ENCODE results near the gene SERPINA6. TPM values are rescaled to one million over a fixed set of nuclear protein-coding genes. Genes with fewer than 3 reads are reported as not detected.

SERPINA6 gene
- total and polyA plus RNA-seq, 2 donors (not counting 1 experiment from before 2014, with no cell fraction given): not detected

DNA sequence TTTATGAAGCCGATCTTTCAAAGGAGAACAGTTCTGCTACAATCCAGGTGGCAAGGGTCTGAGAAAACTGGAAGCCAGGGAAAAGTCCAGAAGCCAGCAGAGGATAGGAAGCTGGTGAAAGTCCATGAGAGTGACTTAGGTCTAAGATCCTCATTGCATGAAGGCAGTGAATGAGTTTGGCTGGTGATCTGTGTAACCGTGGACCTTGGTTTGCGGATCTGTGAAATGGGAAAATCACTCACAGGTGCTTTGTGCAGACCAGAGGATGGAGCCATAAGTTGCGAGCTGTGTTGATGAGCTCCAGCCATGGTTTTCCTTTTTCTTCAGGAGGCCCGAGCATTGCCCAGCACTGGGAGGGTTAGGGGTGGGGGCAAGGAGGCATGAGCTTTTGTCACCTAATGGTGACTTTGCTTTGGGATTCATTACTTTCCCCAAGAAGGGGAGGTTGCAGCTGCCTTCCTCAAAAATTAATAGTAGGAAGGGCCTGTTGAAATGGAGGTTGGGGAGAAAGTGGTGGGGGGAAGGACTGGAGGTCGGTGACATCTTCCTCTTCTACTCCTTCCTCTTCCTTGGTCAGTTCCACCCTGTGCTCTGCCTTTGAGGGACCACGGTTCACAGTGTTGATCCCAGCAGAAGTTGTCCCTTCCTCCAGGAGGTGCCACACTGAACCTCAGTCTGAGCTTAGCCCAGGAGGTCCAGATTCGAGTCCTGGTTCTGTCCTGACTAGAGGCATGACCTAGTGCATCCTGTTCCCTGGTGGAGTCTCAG is 20.3 kb upstream of the SERPINA6 start:
- 89% methylated on average over 6 of the region's 8 CpGs for WGBS (ENCODE audit: insufficient coverage)
- H2AFZ ChIP-seq (ENCODE audit: insufficient read depth, low read depth, low read length, poor library complexity, severe bottlenecking): no peak overlapping the region
- Mint-ChIP-seq H3K9me3 (ENCODE audit: insufficient read depth) (no peaks in the 10 kb centered on the region), H3K4me3 (no peak overlapping the region), H3K27ac (no peak overlapping the region), H3K27me3 (peaks cover 12% of the 10 kb centered on the region), H3K4me1 (peaks cover 24% of the 10 kb centered on the region)
- DNase-seq (no peak), ATAC-seq (ENCODE audit: low read depth) (no peak)
- no peak overlapping the region for H3K9ac ChIP-seq (ENCODE audit: low read length)
- peaks cover 0 to 12% (median 0%) of the 10 kb centered on the region in 3 donors for H3K9me3 ChIP-seq (ENCODE audit: control extremely low read depth in 1 of 3, control insufficient read depth in 2 of 3, insufficient read depth in 1 of 3, low read length in 2 of 3)
- CTCF ChIA-PET: no interaction called here
- no peaks in the 10 kb centered on the region for H3K79me2 ChIP-seq (ENCODE audit: control insufficient read depth, insufficient read depth, low read length)
- TF ChIP-seq, protein P1, sequence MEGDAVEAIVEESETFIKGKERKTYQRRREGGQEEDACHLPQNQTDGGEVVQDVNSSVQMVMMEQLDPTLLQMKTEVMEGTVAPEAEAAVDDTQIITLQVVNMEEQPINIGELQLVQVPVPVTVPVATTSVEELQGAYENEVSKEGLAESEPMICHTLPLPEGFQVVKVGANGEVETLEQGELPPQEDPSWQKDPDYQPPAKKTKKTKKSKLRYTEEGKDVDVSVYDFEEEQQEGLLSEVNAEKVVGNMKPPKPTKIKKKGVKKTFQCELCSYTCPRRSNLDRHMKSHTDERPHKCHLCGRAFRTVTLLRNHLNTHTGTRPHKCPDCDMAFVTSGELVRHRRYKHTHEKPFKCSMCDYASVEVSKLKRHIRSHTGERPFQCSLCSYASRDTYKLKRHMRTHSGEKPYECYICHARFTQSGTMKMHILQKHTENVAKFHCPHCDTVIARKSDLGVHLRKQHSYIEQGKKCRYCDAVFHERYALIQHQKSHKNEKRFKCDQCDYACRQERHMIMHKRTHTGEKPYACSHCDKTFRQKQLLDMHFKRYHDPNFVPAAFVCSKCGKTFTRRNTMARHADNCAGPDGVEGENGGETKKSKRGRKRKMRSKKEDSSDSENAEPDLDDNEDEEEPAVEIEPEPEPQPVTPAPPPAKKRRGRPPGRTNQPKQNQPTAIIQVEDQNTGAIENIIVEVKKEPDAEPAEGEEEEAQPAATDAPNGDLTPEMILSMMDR (IDR thresholded peaks at IDR 0.05): no peak
- no peak for TF ChIP-seq EZH2 (IDR thresholded peaks at IDR 0.05; ENCODE audit: borderline replicate concordance, insufficient read depth, low read depth, low read length, poor library complexity, severe bottlenecking)
- no peaks in the 10 kb centered on the region for H3K36me3 ChIP-seq (replicated peaks in 1 of 2; ENCODE audit: control extremely low read depth in 1 of 2, control insufficient read depth in 1 of 2, extremely low read depth in 1 of 2, insufficient read depth in 2 of 2, low read length in 1 of 2)
- H3K4me2 ChIP-seq (replicated peaks; ENCODE audit: low read depth, low read length, poor library complexity, severe bottlenecking): no peak overlapping the region
- POLR2A ChIA-PET: no interaction called here
- H4K20me1 ChIP-seq (ENCODE audit: control insufficient read depth, insufficient read depth, low read length, poor library complexity, severe bottlenecking): no peaks in the 10 kb centered on the region
- intact Hi-C loops (cut with micrococcal nuclease): loop anchor here (10.0 kb wide), 1 partner anchor 141 kb away; no protein-coding TSS in a partner anchor
- peaks cover 0 to 15% of the 10 kb centered on the region in 2 donors for H3K4me1 ChIP-seq (ENCODE audit: control insufficient read depth in 2 of 2, insufficient read depth in 2 of 2, low read length in 2 of 2)
- H3K4me3 ChIP-seq (ENCODE audit: control extremely low read depth in 1 of 5, extremely low read depth in 1 of 5, insufficient read depth in 1 of 5, low read depth in 2 of 5, low read length in 4 of 5): no peak overlapping the region
- H3K27ac ChIP-seq (ENCODE audit: low read length in 2 of 2): no peak overlapping the region
- no peaks in the 10 kb centered on the region for H3K27me3 ChIP-seq (replicated peaks in 1 of 4; ENCODE audit: control extremely low read depth in 1 of 4, control insufficient read depth in 3 of 4, insufficient read depth in 4 of 4, low read length in 3 of 4)

DNA sequence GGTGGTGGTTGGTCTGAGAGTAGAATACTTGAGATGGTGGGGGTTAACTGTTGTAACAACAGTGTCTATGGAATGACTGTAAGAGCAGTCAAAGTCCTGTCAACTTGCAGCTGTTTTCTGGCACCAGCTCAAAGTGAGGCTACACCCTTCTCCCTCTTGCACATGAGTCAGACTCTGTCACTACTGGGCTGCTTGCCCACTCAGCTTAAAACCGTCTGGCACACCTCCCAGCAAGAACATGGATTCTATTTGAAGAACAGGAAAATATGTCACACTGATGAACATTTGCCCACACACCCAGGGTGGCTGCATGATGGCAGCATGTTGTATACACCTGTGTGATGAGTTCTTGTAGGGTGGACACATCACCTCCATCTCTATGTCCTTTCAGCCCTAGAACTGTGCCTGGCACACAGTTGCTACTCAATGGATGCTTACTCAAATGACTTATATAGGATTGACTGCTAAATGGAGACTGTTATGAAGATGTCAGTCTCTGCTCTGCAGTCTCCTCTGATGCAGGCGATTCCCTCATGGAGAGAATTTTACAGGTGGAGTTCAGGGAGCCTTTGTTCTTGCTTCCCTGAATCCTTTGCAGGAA is 19.3 kb upstream of the SERPINA6 start:
- Mint-ChIP-seq H3K27ac (no peak overlapping the region), H3K4me1 (peaks cover 24% of the 10 kb centered on the region), H3K4me3 (no peak overlapping the region), H3K27me3 (peaks cover 12% of the 10 kb centered on the region), H3K9me3 (ENCODE audit: insufficient read depth) (no peaks in the 10 kb centered on the region)
- H4K20me1 ChIP-seq (ENCODE audit: control insufficient read depth, insufficient read depth, low read length, poor library complexity, severe bottlenecking): no peaks in the 10 kb centered on the region
- no peak overlapping the region for H3K27ac ChIP-seq (ENCODE audit: low read length in 2 of 2)
- POLR2A ChIA-PET: no interaction called here
- H3K4me2 ChIP-seq (replicated peaks; ENCODE audit: low read depth, low read length, poor library complexity, severe bottlenecking): no peak overlapping the region
- no peaks in the 10 kb centered on the region for H3K79me2 ChIP-seq (ENCODE audit: control insufficient read depth, insufficient read depth, low read length)
- H2AFZ ChIP-seq (ENCODE audit: insufficient read depth, low read depth, low read length, poor library complexity, severe bottlenecking): no peak overlapping the region
- H3K4me3 ChIP-seq (ENCODE audit: control extremely low read depth in 1 of 5, extremely low read depth in 1 of 5, insufficient read depth in 1 of 5, low read depth in 2 of 5, low read length in 4 of 5): no peak overlapping the region
- H3K4me1 ChIP-seq (ENCODE audit: control insufficient read depth in 2 of 2, insufficient read depth in 2 of 2, low read length in 2 of 2): peaks cover 0 to 15% of the 10 kb centered on the region in 2 donors
- ATAC-seq (ENCODE audit: low read depth): no peak
- CTCF ChIA-PET: no interaction called here
- TF ChIP-seq EZH2 (IDR thresholded peaks at IDR 0.05; ENCODE audit: borderline replicate concordance, insufficient read depth, low read depth, low read length, poor library complexity, severe bottlenecking): no peak
- TF ChIP-seq, protein P1 (IDR thresholded peaks at IDR 0.05): no peak
- whole genome bisulfite sequencing (ENCODE audit: insufficient coverage): 91% methylated on average over 1 of the region's 2 CpGs
- intact Hi-C loops (cut with micrococcal nuclease): loop anchor here (10.0 kb wide), 1 partner anchor 142 kb away; no protein-coding TSS in a partner anchor
- H3K36me3 ChIP-seq (replicated peaks in 1 of 2; ENCODE audit: control extremely low read depth in 1 of 2, control insufficient read depth in 1 of 2, extremely low read depth in 1 of 2, insufficient read depth in 2 of 2, low read length in 1 of 2): no peaks in the 10 kb centered on the region
- no peak overlapping the region for H3K9ac ChIP-seq (ENCODE audit: low read length)
- no peaks in the 10 kb centered on the region for H3K27me3 ChIP-seq (replicated peaks in 1 of 4; ENCODE audit: control extremely low read depth in 1 of 4, control insufficient read depth in 3 of 4, insufficient read depth in 4 of 4, low read length in 3 of 4)
- H3K9me3 ChIP-seq (ENCODE audit: control extremely low read depth in 1 of 3, control insufficient read depth in 2 of 3, insufficient read depth in 1 of 3, low read length in 2 of 3): peaks cover 0 to 12% (median 0%) of the 10 kb centered on the region in 3 donors
- DNase-seq: no peak

All from B cell (primary cell).